Epithelial cell of umbilical artery (primary cell): Measurements from ENCODE around the gene ZNF467. TPM values are rescaled to one million over a fixed set of nuclear protein-coding genes. Genes with fewer than 3 reads are reported as not detected.

Experiments
- total RNA-seq: library from RNA; depleted of rRNA; stranded (reverse); fragments of >200 nt; gene quantifications from 2 replicates; pipeline ENCODE4 v1.2.3, GENCODE V29; 2014

Gene ZNF467
- total RNA-seq: 1.8 and 2.6 TPM in 2 replicates

GRCh38 chr7:149773446-149774236 lies at the start of gene ZNF467:
ZNF467 (minus strand) TSS chr7:149773588; CDS start chr7:149771032, 2,556 bp downstream.

Other genes with a start within 250 kb of the ZNF467 start
- 4.9 and 7.8 TPM in 2 replicates for gene ZNF862, start 64.8 kb upstream of the ZNF467 start, total RNA-seq
- 21.1 and 24.4 TPM in 2 replicates for gene ATP6V0E2, start 100.4 kb upstream of the ZNF467 start, total RNA-seq